Epidermal melanocyte (primary cell): ENCODE data around the gene GJA1.
"Not testable (repeated sequence)": the region's sequence is repeated elsewhere in the genome, so short reads cannot be mapped to it uniquely, and the experiment has no call there.

Experiments
- DNase-seq: peaks from one replicate; pipeline ENCODE4 v3.0.0; 2011; ENCODE audit warnings: low spot score; ENCODE audit not compliant: insufficient read length

The GJA1 gene

DNA sequence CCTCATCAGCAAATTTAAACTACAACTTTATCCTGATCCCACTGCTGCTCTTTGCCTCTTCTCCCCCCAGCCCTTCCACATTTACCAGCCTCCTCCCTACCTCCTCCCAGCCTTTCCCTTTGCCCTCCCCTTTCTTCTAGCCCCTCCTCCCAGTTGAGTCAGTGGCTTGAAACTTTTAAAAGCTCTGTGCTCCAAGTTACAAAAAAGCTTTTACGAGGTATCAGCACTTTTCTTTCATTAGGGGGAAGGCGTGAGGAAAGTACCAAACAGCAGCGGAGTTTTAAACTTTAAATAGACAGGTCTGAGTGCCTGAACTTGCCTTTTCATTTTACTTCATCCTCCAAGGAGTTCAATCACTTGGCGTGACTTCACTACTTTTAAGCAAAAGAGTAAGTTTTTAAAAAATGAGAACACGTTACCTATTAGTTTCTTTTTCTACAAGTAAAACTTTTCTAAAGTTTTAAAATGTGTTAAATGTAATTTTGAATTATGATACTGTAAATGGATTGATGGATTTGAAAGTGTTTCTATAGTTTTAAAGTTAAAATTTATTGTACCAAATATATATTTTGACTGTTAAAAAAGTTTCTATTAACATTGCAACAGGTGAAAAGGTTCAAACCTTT, at the start of gene GJA1:
GJA1 (plus strand) TSS at position 203 of the 626 bp plus-strand sequence. CDS start 11,202 bp downstream, outside the sequence.
- DNase-seq: peak; percentile 28

DNA sequence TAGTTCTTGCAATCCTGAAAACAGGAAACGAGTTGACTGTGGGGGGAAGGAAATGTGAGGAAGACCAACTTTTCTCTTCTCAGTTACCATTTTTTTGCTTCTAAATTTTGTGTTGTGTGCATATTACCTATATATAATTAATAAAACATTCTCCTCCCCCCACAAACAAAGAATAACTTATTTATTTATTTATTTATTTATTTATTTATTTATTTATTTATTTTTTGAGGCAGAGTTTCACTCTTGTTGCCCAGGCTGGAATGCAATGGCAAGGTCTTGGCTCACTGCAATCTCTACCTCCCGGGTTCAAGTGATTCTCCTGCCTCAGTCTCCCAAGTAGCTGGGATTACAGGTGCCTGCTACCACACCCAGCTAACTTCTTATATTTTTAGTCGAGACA, 48.9 kb upstream of the GJA1 start:
- DNase-seq: not testable (repeated sequence)

DNA sequence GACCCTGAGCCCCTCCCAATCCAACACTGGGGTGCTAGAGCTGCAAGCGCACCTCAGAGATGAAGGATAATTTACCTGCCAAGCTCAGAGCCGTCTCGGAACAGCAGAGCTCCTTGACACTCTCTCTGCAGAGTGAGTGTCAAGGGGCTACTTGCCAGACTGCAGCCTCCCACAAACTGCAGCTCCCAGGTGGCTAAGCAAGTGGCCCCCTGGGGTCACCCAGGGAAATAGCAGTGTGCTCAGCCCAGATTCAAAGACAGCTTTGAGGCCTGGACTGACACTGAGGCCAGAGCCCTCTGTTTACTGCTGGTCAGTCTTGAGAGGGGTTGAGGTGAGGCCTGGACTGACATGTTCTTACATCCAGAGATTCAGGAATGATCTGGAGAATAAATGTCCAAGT, 46.0 kb upstream of the GJA1 start:
- DNase-seq: no peak

DNA sequence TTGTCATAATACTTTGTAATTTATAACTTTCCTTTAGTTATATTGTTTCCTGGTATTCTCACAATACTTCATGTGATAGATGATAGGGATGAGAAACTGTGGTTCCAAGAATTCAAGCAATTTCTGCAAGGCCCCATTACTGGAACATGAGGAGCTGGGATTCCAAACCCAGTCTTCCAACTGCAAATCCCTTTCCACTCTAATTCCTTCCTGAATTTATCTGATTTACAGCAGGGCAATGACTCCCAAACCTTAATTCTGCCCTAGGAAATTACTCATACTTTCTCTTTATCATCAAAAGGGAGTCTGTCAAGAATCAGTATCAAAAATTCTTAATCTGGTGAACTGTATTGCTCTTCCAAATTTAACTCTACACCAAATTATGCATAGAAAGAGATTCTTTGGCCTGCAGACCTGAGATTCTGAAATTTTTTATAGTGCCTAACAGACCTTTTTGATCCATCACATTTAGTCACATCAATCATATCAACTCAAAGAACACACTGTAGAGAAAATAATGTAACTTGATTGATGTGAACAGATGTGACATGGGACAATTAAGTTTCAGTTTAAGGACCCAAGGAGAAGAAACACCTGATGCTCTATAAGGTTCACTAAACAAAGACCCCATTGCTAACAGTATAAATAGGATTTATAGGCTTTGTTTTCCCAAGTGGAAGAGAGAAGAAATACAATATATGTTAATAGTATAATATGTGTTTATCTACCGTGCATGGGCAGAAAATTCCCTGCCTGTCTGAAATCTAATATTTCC, 41.5 kb upstream of the GJA1 start:
- DNase-seq: no peak

DNA sequence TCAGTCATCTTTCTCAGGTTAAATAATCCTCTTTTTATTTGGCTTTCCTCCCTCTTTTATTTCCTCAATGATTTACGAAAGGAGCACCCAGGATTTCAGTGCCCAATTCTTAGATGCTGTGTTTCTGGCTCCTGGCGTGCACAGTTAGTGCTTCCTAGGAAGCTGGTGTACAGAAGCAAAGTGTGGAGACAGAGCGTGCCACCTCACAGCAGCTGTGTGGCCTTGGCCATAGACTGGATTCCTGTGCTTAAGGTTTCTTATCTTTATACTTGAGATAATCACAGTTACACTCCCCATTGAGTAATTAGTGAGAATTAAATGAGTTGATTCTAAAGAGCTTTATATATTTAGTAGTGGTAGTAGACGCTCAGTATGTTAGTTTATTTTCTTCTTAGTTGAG, 39.7 kb upstream of the GJA1 start:
- no peak for DNase-seq

DNA sequence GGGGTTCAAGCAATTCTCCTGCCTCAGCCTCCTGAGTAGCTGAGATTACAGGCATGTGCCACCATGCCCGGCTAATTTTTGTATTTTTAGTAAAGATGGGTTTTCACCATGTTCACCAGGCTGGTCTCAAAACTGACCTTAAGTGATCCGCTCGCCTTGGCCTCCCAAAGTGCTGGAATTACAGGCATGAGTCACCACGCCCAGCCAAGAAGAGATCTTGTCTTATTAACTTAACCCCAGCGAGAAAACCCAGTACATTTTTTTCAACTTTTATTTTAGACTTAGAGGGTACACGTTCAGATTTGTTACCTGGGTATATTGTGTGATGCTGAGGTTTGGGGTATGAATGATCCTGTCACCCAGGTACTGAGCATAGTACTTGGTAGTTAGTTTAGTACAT, 38.3 kb upstream of the GJA1 start:
- DNase-seq: not testable (repeated sequence)

DNA sequence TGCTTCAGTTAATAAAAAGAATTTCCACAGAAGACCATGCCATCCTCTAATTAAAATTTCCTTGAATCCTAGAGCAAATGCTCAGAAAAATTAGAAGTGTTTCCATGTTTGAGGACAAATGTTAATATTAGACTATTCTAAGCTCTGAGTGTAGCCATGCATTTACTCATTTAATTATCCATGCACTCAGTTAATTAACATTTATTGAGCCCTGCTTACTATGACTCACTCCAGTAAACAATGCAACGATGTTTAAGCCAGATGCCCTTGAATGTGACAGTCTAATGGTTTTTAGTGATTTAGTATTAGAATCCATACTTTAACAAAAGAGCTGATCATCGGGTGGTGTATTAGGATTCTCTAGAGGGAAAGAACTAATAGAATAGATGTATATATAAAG, 37.3 kb upstream of the GJA1 start:
- no peak for DNase-seq

DNA sequence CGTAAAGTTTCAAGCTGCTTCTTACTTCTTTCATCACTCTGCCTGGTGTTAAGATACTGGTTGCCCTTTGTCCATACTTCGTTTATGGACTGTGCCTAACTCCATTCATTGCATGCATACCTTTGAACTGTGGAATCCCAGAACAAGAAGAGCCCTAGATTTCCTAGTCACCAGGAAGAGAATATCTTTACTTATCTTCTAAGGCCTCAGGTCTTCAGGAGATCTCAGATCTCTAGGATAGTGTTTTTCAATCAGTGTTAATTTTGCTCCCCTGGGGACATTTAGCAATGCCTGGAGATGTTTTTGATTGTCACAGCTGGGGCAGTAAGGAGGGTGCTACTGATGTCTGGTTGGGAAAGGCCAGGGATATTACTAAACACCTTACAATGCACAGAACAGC, 35.5 kb upstream of the GJA1 start:
- no peak for DNase-seq

DNA sequence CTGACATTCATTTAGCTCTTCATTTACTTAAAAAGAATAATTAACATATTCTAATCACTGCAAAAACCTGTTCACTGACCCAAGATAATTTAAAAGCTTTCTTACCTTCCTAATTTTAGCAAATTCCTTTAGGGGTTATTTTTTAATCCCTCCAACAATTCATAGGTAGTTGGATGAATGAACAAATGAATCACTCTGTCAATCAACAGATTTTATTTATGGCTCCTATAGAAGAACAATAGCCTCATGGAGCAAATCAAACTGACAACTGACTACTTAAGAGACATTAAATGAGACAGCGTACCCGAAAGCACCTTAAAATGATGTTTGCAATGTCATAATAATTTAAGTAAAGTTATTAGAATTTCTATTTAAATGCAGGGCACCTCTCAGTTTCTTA, 31.5 kb upstream of the GJA1 start:
- no peak for DNase-seq

DNA sequence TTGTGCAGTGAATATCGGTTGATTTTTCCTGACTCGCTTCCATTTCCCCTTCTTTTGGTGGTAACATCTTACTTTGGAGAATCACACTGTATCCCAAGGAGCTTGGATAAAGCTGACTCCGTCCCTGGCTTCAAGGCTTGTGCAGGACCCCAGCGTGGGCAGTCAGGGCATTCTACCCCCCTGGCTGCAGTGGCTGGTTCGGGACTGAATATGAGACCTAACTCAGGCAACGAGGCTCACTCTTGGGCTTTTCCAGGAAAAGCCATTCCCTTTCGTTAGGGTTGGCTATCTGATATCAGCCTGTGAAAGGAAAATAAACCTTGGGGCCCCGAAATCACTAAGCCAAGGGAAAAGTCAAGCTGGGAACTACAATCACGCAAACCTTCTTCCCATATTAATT, 30.1 kb upstream of the GJA1 start:
- no peak for DNase-seq

DNA sequence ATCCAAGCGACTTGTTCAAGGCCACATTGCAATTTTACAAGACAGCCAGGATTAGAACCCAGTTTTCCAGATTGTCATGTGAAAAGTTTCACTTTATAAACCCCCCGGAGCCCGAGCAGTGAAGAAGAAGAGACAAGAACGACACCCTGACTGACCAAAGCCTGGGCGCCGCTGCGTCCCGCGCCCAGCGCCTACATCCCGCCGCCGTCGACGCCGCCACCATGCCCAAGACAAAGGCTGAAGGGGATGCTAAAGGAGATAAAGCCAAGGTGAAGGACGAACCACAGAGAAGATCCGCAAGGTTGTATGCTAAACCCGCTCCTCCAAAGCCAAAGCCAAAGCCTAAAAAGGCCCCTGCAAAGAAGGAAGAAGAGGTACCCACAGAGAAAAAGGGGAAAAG, 27.1 kb upstream of the GJA1 start:
- DNase-seq: no peak

DNA sequence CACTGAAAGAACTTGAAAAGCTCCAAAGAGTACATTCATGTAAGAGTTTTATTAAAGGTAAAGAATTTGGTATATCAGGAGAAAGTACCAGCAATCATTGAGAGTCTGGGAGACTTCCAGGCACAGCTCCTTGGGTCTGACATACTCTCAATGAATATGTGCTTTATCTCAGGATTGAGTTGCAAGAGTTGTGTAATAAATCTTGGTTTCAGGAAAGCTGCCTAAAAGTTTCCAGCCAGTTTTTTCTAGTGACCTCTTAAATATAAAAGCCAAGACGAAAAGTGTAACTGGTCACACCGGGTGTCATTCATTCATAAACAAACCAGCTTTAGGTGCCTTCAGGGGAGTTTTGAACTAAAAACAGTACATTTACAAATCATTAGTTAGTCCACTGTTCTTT, 21.6 kb upstream of the GJA1 start:
- no peak for DNase-seq

DNA sequence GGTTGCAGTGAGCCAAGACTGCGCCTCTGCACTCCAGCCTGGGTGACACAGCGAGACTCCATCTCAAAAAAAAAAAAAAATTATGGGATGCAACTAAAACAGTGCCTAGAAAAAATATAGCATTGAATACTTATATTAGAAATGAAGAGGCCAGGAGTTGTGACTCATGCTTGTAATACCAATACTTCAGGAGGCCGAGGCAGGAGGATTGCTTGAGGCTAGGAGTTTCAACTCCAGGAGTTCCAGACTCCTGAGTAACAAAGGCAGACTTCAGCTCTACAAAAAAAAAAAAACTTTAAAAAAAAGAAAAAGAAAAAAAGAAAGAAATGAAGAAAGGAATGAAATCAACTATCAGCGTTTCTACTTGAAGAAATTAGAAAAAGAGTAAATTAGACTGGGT, 17.1 kb upstream of the GJA1 start:
- no peak for DNase-seq

DNA sequence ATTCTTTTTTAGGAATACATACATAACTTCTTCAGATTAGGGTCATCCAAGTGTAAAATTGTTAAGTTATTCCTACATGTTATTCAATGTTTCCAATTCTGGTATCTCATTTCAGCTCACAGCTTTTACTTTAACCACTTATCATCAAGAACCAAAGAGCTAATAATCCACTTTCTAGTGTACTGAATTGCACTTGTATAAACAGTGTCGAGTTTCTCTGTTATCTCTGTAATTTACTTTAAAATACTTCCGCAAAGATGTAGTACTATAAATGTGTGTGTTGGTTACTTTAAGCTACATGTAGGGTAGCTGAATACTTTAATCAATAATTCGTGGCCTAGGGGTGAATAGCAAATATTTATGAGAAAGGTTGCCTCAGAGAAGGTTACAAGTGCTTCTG, 8.8 kb upstream of the GJA1 start:
- DNase-seq: no peak

DNA sequence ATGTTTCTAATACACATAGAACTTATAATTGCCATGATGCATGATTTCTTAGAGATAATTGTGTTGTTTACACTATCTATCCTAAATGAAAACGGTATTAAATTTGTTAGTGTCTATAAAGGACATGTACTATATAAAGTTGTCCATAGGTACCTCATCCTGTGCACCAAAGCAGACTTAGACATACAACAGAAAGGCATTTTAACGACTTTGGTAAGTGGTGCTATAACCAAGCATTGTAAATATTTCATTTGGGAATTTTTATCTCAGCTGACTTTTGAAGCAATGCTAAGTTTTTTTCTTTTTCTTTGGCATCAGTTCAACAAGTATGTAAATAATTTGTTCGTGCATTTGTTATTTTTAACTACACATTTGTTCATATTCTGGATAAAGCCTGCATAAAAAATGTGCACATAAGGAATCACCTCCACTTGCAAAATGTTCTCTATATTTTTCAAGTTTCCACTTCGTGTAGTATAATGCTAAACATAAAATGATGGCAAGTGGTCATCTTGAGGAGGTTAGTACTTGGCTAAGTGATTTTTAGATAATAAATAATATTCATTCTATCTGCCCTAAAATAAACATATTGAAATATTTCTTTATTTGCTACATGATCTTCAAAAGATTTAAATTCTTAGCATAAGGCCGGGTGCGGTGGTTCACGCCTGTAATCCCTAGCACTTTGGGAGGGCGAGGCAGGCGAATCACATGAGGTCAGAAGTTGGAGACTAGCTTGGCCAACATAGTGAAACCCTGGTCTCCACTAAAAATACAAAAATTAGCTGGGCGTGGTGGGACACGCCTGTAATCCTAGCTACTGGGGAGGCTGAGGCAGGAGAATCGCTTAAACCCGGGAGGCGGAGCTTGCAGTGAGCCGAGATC, 6.3 kb upstream of the GJA1 start:
- DNase-seq: no peak

DNA sequence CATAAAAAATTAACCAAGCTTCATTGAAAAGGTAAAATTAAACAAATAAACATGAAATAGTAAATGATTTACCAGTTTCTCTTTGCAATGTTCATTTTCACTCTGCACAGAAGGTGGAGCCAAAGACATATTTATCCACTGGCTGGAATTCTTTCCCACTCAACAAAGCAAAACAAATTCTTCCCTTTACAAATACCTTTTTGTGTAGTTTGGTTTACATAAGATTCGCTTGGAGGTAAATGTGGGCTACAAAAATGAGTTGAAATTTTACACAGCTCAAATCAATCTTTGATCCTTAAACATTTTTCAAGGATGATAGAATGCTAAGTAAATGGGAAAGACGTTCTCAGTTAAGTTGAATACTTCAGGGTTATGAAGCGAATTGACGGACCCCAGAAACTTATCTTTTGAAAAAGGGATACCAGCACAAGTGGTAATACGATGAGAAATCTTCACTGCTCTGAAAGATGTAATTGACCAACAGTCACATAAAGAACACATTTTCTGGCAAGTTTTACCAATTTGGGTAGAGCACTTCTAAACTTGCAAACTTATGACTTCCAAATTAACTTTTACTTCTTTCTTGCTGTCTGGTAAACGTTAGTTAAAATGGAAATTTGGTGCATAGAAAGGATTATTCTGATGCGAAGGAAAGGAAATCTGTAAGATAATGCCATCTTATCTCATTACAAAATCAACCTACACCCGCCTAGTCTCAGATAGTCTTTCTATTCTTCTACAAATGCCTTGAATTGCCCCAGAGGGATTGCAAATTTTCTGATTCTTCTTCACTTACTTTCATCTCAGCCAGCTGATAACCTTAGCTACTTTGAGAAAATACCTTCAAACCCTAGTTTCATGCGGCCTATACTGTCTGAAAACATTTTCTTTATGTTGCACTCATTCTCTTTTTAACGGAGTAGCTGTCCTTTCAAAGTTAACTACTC, 4.7 kb upstream of the GJA1 start:
- peak; percentile 38 for DNase-seq

DNA sequence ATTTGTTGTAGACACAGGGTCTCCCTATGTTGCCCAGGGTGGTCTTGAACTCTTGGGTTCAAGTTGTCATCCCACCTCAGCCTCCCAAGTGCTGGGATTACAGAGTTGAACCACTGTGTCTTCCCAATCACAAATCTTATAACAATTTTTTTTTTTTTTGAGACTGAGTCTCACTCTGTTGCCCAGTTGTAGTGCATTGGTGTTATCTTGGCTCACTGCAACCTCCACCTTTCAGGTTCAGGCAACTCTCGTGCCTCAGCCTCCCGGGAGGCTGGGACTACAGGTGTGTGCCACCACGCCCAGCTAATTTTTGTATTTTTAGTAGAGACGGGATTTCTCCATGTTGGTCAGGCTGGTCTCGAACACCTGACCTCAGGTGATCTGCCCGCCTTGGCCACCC, 3.7 kb upstream of the GJA1 start:
- not testable (repeated sequence) for DNase-seq

DNA sequence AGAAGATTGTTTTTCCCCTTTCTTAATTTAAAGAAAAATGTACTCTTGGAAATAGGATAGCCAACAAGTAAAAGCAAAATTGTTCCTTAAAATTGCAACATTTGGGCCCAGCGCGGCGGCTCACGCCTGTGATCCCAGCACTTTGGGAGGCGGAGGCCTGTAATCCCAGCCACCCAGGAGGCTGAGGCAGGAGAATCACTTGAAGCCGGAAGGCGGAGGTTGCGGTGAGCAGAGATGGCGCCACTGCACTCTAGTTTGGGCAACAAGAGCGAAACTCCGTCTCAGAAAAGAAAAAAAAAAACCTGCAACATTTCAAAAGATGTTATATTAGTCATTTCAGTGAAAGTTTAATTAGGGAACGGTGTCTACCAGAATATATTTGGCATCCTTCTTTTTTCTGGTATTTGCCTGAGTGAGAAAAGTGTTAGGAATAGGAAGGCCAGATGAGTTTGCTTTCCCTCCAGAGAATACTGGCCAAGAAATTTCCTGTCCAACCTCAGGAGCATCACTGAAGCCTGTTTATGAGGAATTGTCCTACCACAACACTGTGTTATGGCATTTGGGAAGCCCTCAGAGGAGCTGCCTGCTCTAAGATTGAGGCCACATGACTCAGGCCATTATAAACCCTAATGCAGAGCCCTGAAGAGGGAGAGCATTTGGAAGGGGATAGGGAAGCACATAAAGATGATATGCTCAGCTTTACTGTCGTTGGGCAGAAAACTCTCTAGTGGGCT, 1.2 kb upstream of the GJA1 start:
- no peak for DNase-seq

DNA sequence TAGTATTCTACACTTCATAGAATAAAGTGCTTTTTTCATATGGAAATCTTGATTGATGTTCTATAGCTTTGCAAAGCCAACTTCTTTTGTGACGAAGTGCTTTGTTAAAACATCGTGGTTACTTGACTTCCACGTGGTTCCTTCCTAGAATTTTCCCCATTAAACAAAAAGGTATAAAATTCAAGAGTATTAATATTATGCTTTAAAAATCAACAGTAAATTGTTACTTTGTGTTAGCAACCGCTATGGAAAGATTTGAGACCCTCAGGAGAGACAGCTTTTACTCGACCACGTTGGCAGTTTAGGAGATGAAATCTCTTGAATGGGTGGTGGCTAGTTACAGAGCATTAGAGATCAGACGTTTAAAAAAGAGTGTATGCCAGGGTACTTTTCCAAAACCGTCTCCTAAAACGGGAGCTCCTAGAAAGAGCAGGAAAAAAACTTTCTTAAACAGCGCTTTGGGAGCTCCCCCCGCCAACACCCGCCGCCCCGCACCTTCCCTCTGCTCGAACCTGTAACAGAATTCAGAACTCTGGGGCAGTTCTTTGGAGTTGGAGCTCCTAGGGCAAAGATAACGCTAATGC, 920 bp downstream of the GJA1 start:
- DNase-seq: no peak
